ENCODE data around the gene LCP2. TPM values are rescaled to one million over a fixed set of nuclear protein-coding genes. Genes with fewer than 3 reads are reported as not detected.
"Not testable (repeated sequence)": the region's sequence is repeated elsewhere in the genome, so short reads cannot be mapped to it uniquely, and the experiment has no call there.

Gene LCP2
- total RNA-seq, 4 donors from 2014 or later: 3.2 to 22.7 (median 6.9) TPM

DNA sequence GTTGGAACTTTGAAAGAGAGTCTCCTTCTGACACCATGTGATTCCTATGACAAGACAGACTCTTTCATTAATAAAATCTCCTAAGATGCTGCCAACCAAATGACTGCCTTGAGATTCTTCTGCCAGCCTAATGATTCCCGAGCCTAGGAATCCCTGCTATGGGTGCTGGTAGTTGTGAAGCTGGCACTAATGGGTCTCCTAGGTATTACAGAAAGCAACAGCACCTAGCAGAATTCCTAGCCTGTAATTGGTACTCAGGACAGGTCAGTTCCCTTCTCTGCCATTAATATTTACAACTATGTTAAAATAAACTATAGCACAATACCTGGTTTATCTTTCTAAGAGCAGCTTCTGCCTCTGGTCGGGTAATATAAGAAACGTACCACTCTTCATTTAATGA lies 45.5 kb downstream of the LCP2 start:
- DNase-seq: no peak
- intact Hi-C loops (cut with DNase I): no loop called here
- peaks cover 0 to 7% of the 10 kb centered on the region in 2 donors for H3K4me1 ChIP-seq
- H3K27ac ChIP-seq: no peak overlapping the region
- no peaks in the 10 kb centered on the region for H3K27me3 ChIP-seq
- 95 to 98% methylated on average over 3 of the region's 3 CpGs for WGBS, 2 donors
- no peak overlapping the region for H3K4me3 ChIP-seq (replicated peaks in 1 of 3)
- H3K36me3 ChIP-seq: no peaks in the 10 kb centered on the region
- no peak for TF ChIP-seq CTCF (IDR thresholded peaks at IDR 0.05)
- no peak for TF ChIP-seq POLR2A (IDR thresholded peaks at IDR 0.05)
- no peaks in the 10 kb centered on the region for H3K9me3 ChIP-seq

- no peak overlapping the region for H3K4me3 ChIP-seq (replicated peaks in 1 of 3)
- 91 to 94% methylated on average over 2 of the region's 2 CpGs for WGBS, 2 donors
- H3K27ac ChIP-seq: no peak overlapping the region
- intact Hi-C loops (cut with DNase I): no loop called here
- TF ChIP-seq POLR2A (IDR thresholded peaks at IDR 0.05) (no peak), CTCF (IDR thresholded peaks at IDR 0.05) (no peak)
- H3K9me3 ChIP-seq: no peaks in the 10 kb centered on the region
- no peaks in the 10 kb centered on the region for H3K36me3 ChIP-seq
- no peak for DNase-seq
- H3K4me1 ChIP-seq: peaks cover 0 to 2% of the 10 kb centered on the region in 2 donors
- no peaks in the 10 kb centered on the region for H3K27me3 ChIP-seq
Measured at GRCh38 chr5:170251462-170251861, 46.1 kb downstream of the LCP2 start.

DNA sequence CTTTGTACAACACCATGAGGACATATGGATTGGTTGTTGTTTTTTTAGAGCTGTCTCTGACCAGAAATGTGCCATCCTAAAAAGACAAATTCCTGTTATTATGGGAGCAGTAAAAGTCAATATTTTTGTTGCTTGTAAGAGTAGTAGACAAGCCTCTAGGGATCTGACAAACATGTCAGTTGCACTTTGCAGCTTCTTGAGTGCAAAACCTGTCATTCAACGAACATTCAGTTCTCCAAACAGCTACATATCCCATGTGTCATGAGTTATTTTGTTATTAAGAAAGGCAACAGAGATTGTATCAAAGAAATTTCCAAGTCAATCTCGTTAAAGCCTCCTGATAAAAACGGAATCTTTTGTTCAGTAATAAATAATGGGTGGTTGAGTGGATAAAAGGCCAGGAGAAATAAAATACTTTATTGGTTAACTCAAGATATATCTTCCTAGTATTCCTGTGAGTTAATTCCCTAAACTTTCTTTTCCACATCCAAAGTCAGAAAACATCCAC lies 46.7 kb downstream of the LCP2 start:
- WGBS, 2 donors: 74 to 83% methylated on average over 3 of the region's 3 CpGs
- H3K4me1 ChIP-seq: no peaks in the 10 kb centered on the region
- H3K9me3 ChIP-seq: no peaks in the 10 kb centered on the region
- no peak for DNase-seq
- no peaks in the 10 kb centered on the region for H3K36me3 ChIP-seq
- no peak overlapping the region for H3K27ac ChIP-seq
- no peaks in the 10 kb centered on the region for H3K27me3 ChIP-seq
- H3K4me3 ChIP-seq (replicated peaks in 1 of 3): no peak overlapping the region
- intact Hi-C loops (cut with DNase I): no loop called here
- TF ChIP-seq POLR2A (IDR thresholded peaks at IDR 0.05): no peak
- no peak for TF ChIP-seq CTCF (IDR thresholded peaks at IDR 0.05)

DNA sequence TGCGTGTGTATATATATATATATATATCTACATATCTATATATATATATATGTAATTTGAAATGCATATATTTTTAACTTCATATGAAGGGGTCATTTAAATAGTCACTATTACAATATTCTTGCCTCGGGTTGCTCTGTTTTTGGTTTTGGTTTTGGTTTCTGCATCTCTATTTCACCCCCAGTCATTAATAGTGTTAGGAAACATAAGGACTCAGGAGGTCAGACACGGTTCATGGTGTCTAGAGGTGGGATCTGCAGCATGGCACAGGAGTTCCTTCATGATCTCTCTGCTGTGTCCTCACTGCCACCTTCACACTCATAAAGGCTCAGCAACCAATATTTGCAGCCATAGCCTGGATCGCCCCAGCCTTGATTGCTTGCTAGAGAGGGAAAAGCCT lies 48.2 kb downstream of the LCP2 start:
- TF ChIP-seq CTCF (IDR thresholded peaks at IDR 0.05): no peak
- intact Hi-C loops (cut with DNase I): no loop called here
- Histone ChIP-seq H3K27me3 (no peaks in the 10 kb centered on the region), H3K4me3 (replicated peaks in 1 of 3) (no peak overlapping the region), H3K9me3 (no peaks in the 10 kb centered on the region), H3K36me3 (no peaks in the 10 kb centered on the region), H3K4me1 (no peaks in the 10 kb centered on the region), H3K27ac (no peak overlapping the region)
- DNase-seq: no peak
- 80 to 87% methylated on average over 4 of the region's 4 CpGs for WGBS, 2 donors

DNA sequence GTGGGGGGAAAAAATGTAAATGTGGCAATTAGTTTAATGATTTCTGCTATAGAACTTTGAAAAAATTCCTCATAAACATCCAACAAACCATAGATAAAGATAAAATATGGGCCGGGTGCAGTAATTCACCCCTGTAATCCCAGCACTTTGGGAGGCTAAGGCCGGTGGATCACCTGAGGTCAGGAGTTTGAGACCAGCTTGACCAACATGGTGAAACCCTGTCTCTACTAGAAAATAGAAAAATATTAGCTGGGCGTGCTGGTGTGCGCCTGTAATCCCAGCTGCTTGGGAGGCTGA lies 48.7 kb downstream of the LCP2 start:
- H3K36me3 ChIP-seq; H3K27ac ChIP-seq; H3K9me3 ChIP-seq; DNase-seq; intact Hi-C loops (cut with DNase I); H3K4me3 ChIP-seq (replicated peaks in 1 of 3); H3K27me3 ChIP-seq; H3K4me1 ChIP-seq: not testable (repeated sequence)
- WGBS, 2 donors: 97 to 99% methylated on average over 4 of the region's 4 CpGs
